DND-41 (cell line): ENCODE results near the gene QTRT2.

Experiments
- CTCF ChIP-seq: IDR thresholded peaks from 2 replicates; pipeline ENCODE4 v1.5.1; 2012; ENCODE audit warnings: borderline replicate concordance, low read length, moderate library complexity, mild to moderate bottlenecking; ENCODE audit not compliant: poor library complexity, severe bottlenecking; ENCODE audit errors: extremely low read depth
- EZH2 ChIP-seq: IDR thresholded peaks from 3 replicates; pipeline ENCODE4 v1.6.1; 2012; ENCODE audit warnings: borderline replicate concordance, low read depth, mild to moderate bottlenecking, moderate library complexity, low read length, inconsistent platforms; ENCODE audit not compliant: severe bottlenecking

GRCh38 chr3:114103858-114104257 is 47.3 kb downstream of the QTRT2 start:
- TF ChIP-seq CTCF (no peak), EZH2 (no peak)
